Neuronal stem cell (in vitro differentiated cells): Measurements from ENCODE around the gene CEP192.

ENCODE experiments used
- DNase-seq: peaks from one replicate; pipeline ENCODE4 v3.0.0-alpha.2; 2013; ENCODE audit warnings: low spot score
- H2AFZ ChIP-seq: one replicate; pipeline ENCODE4 v1.6.1; 2013; ENCODE audit warnings: mild to moderate bottlenecking, low read length, inconsistent platforms
- H2AK5ac ChIP-seq: 2 replicates; pipeline ENCODE4 v1.6.1; 2013; ENCODE audit warnings: low read depth, mild to moderate bottlenecking, inconsistent platforms, low read length, moderate library complexity, mixed read lengths
- H2BK120ac ChIP-seq: 2 replicates; pipeline ENCODE4 v1.6.1; 2013; ENCODE audit warnings: low read depth, mild to moderate bottlenecking, inconsistent platforms, low read length, moderate library complexity, mixed read lengths
- H2BK12ac ChIP-seq: one replicate; pipeline ENCODE4 v1.6.1; 2013; ENCODE audit warnings: low read length, inconsistent platforms
- H2BK15ac ChIP-seq: 2 replicates; pipeline ENCODE4 v1.6.1; 2013; ENCODE audit warnings: mild to moderate bottlenecking, low read length, inconsistent platforms, mixed read lengths
- H2BK5ac ChIP-seq: one replicate; pipeline ENCODE4 v1.6.1; 2013; ENCODE audit warnings: inconsistent platforms, mild to moderate bottlenecking, low read length, moderate library complexity
- H3K14ac ChIP-seq: one replicate; pipeline ENCODE4 v1.6.1; 2013; ENCODE audit warnings: low read length, inconsistent platforms
- H3K18ac ChIP-seq: 2 replicates; pipeline ENCODE4 v1.6.1; 2013; ENCODE audit warnings: low read length, inconsistent platforms
- H3K23ac ChIP-seq: 2 replicates; pipeline ENCODE4 v1.6.1; 2013; ENCODE audit warnings: low read depth, mild to moderate bottlenecking, mixed read lengths, low read length, inconsistent platforms; ENCODE audit not compliant: poor library complexity
- H3K27ac ChIP-seq: replicated peaks from 3 replicates; pipeline ENCODE4 v1.5.1; 2013; ENCODE audit warnings: low read length, inconsistent platforms
- H3K27me3 ChIP-seq, 3 experiments: 2 replicates each; pipeline ENCODE4 v1.6.1; 2013; ENCODE audit warnings: low read length in 3 of 3, mild to moderate bottlenecking in 2 of 3, inconsistent platforms in 1 of 3, low read depth in 1 of 3, mixed read lengths in 1 of 3, moderate library complexity in 1 of 3; ENCODE audit not compliant: control insufficient read depth in 3 of 3, insufficient read depth in 3 of 3
- H3K36me3 ChIP-seq, 2 donors: replicated peaks in 1 of 2; 2 replicates each; pipeline ENCODE4 v1.6.1; 2013; ENCODE audit warnings: low read length in 2 of 2; ENCODE audit not compliant: control insufficient read depth in 2 of 2, insufficient read depth in 2 of 2
- H3K4ac ChIP-seq: 2 replicates; pipeline ENCODE4 v1.6.1; 2013; ENCODE audit warnings: inconsistent platforms, mild to moderate bottlenecking, low read length, moderate library complexity
- H3K4me1 ChIP-seq, 2 donors: 1 replicate in 1 of 2; 2 replicates in 1 of 2; pipeline ENCODE4 v1.6.1; 2013; ENCODE audit warnings: low read length in 2 of 2, low read depth in 1 of 2; ENCODE audit not compliant: control insufficient read depth in 2 of 2, insufficient read depth in 1 of 2
- H3K4me2 ChIP-seq: one replicate; pipeline ENCODE4 v1.6.1; 2013; ENCODE audit warnings: mild to moderate bottlenecking, low read length, inconsistent platforms; ENCODE audit not compliant: insufficient read depth, poor library complexity, severe bottlenecking
- H3K4me3 ChIP-seq, 2 donors: 2 replicates each; pipeline ENCODE4 v1.5.1; 2013; ENCODE audit warnings: low read length in 2 of 2, mild to moderate bottlenecking in 2 of 2, inconsistent platforms in 1 of 2, moderate library complexity in 1 of 2
- H3K79me1 ChIP-seq: one replicate; pipeline ENCODE4 v1.6.1; 2013; ENCODE audit warnings: low read depth, mild to moderate bottlenecking, inconsistent platforms, low read length, moderate library complexity
- H3K9ac ChIP-seq: one replicate; pipeline ENCODE4 v1.6.1; 2013; ENCODE audit warnings: mild to moderate bottlenecking, low read depth, low read length, inconsistent platforms; ENCODE audit not compliant: poor library complexity
- H3K9me3 ChIP-seq, 2 donors: replicated peaks in 1 of 2; 2 replicates each; pipeline versions ENCODE3 to v1.6.1; 2013; ENCODE audit warnings: low read length in 2 of 2, mild to moderate bottlenecking in 2 of 2, inconsistent platforms in 1 of 2, low read depth in 1 of 2, mixed read lengths in 1 of 2, moderate library complexity in 1 of 2; ENCODE audit not compliant: control insufficient read depth in 2 of 2, insufficient read depth in 1 of 2
- H4K8ac ChIP-seq: one replicate; pipeline ENCODE4 v1.6.1; 2013; ENCODE audit warnings: low read depth, mild to moderate bottlenecking, inconsistent platforms, low read length, moderate library complexity
- H4K91ac ChIP-seq: one replicate; pipeline ENCODE4 v1.6.1; 2013; ENCODE audit warnings: low read length, low read depth, mild to moderate bottlenecking, inconsistent platforms; ENCODE audit not compliant: poor library complexity
- WGBS, 2 donors: extraction: QIAGEN DNeasy Blood & Tissue Kit; methylation state at CpG; one replicate each; pipeline ENCODE4 v1.1.7; 2013; ENCODE audit warnings: missing lambda C conversion rate in 2 of 2, mixed read lengths in 1 of 2; ENCODE audit not compliant: insufficient read length in 2 of 2, insufficient replicate concordance in 1 of 2; ENCODE audit errors: extremely low coverage in 2 of 2; 5-methylcytosine and 5-hydroxymethylcytosine counted together

CEP192 gene

DNA sequence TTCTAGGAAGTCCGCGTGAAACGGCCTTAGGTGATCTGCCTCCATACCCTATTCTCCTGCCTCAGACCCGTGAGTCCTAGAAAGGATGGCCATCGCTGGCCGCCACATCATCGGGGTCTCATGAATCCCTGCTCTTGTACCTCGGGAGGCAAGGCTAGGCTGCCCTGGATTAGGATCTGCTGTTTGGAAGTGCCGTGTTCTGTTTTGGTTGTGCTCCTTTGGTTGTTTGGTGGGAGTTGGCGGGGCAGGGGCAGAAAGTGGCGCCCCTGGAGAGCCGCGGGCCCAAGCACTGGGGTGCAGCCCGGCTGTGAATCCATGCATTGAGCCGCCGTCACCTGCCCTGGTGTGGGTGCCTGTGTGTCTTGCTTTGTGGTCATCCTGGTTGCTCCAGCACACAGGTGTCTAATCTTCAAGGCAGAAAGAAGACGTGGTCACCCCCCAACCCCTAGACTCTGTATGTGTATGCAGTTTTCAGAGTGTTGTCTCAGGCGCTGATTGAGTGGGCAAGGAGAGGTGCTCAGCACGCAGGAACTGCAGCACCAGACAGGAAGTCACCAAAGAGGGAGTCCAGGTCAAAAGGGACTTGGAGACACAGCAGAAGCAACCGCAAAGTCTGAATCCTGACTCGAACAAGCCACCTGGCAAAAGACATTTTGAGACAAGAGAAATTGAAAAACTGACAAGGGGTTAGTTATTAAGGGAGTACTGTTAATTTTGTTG is 147.4 kb downstream of the CEP192 start:
- no peak overlapping the region for H3K23ac ChIP-seq
- H3K79me1 ChIP-seq, result no peaks in the 10 kb centered on the region
- peaks cover 0 to 3% of the 10 kb centered on the region in 2 donors for H3K4me1 ChIP-seq
- H2AK5ac ChIP-seq, result no peak overlapping the region
- no peak overlapping the region for H3K4ac ChIP-seq
- H3K9ac ChIP-seq, result no peak overlapping the region
- H3K9me3 ChIP-seq, result peaks cover 0 to 2% of the 10 kb centered on the region in 2 donors
- H3K36me3 ChIP-seq, result no peaks in the 10 kb centered on the region
- H2AFZ ChIP-seq, result no peak overlapping the region
- H2BK12ac ChIP-seq, result no peak overlapping the region
- no peak overlapping the region for H3K4me2 ChIP-seq
- H2BK120ac ChIP-seq, result no peak overlapping the region
- no peak overlapping the region for H3K27ac ChIP-seq
- no peak overlapping the region for H2BK15ac ChIP-seq
- H3K27me3 ChIP-seq, result no peaks in the 10 kb centered on the region
- no peak overlapping the region for H3K14ac ChIP-seq
- no peak overlapping the region for H2BK5ac ChIP-seq
- no peak overlapping the region for H3K18ac ChIP-seq
- no CpG with 5 or more reads among the region's 21 CpGs for WGBS, 2 donors
- H4K91ac ChIP-seq, result no peak overlapping the region
- H4K8ac ChIP-seq, result no peak overlapping the region
- no peak for DNase-seq
- H3K4me3 ChIP-seq, result no peak overlapping the region

DNA sequence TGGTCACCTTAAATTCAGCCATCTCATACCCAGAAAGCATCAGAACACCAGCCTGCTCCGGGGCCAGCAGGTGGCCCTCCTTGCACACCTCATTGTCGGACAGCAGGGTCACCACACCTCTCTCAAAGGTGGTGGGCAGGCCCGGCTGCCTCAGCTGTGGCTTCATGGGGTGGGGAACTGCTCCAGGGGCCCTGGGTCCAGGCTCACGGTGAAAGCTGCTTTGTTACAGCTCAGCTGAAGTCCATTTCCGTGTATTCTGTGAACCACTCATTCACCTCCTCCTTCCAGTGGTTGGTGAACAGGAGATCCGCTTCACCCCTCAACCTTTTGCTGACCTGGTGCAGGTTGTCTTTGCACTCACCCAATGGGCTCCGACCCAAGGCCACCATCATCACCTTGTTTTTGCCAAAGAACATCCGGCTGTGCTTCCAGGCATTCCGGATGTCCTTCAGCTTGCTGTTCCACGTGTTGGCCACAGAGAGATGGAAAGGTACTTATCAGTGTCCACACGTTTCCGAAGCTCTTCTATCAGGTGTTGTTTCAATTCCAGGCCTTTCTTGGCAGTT is 148.8 kb downstream of the CEP192 start:
- H3K4me2 ChIP-seq, result no peak overlapping the region
- no peak overlapping the region for H2BK5ac ChIP-seq
- DNase-seq, result no peak

DNA sequence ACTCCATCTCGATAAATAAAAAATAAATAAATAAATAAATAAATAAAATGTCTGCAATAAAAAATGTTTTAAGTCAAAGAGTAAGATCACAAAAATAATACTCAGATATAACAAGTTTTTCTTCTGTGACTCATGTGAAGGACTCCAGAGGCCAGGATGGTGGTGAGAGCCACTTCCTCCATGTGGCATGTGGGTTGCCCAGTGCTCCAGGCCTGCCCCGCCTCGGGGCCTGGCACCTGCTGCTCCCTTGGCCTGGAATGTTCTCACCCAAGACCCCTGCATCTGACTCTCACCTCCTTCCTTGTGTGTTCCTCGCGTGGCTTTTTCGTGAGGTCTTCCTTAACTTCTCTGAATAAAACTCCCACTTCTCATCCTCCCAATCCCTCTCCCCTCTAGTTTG is 150.0 kb downstream of the CEP192 start:
- Histone ChIP-seq H3K79me1 (no peaks in the 10 kb centered on the region), H2BK120ac (no peak overlapping the region), H3K14ac (no peak overlapping the region), H4K91ac (no peak overlapping the region), H3K4me2 (no peak overlapping the region), H2BK12ac (no peak overlapping the region), H3K4ac (no peak overlapping the region), H4K8ac (no peak overlapping the region), H3K9ac (no peak overlapping the region), H2BK5ac (no peak overlapping the region), H3K9me3 (peaks cover 2 to 4% of the 10 kb centered on the region in 2 donors), H3K4me1 (no peaks in the 10 kb centered on the region), H3K27ac (no peak overlapping the region), H3K23ac (no peak overlapping the region), H3K27me3 (no peaks in the 10 kb centered on the region), H3K36me3 (no peaks in the 10 kb centered on the region), H3K18ac (no peak overlapping the region), H2BK15ac (no peak overlapping the region), H3K4me3 (no peak overlapping the region), H2AFZ (no peak overlapping the region), H2AK5ac (no peak overlapping the region)
- no CpG with 5 or more reads among the region's 6 CpGs for WGBS, 2 donors
- DNase-seq, result no peak

More for the DNA sequence above, 148.8 kb downstream of the CEP192 start:
- H3K4me1 ChIP-seq, result peaks cover 0 to 3% of the 10 kb centered on the region in 2 donors
- H3K79me1 ChIP-seq, result no peaks in the 10 kb centered on the region
- peak overlapping the region; percentile 31 for H3K23ac ChIP-seq
- no peak overlapping the region for H3K27ac ChIP-seq
- H2BK120ac ChIP-seq, result no peak overlapping the region
- no peak overlapping the region for H3K4me3 ChIP-seq
- no peak overlapping the region for H2BK15ac ChIP-seq
- no peak overlapping the region for H3K18ac ChIP-seq
- H2BK12ac ChIP-seq, result no peak overlapping the region
- H3K14ac ChIP-seq, result no peak overlapping the region
- no peak overlapping the region for H2AK5ac ChIP-seq
- H4K91ac ChIP-seq, result no peak overlapping the region
- H3K9ac ChIP-seq, result no peak overlapping the region
- no peak overlapping the region for H4K8ac ChIP-seq
- H3K9me3 ChIP-seq, result peaks cover 2 to 4% of the 10 kb centered on the region in 2 donors
- no peak overlapping the region for H2AFZ ChIP-seq
- H3K27me3 ChIP-seq, result no peaks in the 10 kb centered on the region
- H3K36me3 ChIP-seq, result no peaks in the 10 kb centered on the region
- no CpG with 5 or more reads among the region's 12 CpGs for WGBS, 2 donors
- H3K4ac ChIP-seq, result no peak overlapping the region

DNA sequence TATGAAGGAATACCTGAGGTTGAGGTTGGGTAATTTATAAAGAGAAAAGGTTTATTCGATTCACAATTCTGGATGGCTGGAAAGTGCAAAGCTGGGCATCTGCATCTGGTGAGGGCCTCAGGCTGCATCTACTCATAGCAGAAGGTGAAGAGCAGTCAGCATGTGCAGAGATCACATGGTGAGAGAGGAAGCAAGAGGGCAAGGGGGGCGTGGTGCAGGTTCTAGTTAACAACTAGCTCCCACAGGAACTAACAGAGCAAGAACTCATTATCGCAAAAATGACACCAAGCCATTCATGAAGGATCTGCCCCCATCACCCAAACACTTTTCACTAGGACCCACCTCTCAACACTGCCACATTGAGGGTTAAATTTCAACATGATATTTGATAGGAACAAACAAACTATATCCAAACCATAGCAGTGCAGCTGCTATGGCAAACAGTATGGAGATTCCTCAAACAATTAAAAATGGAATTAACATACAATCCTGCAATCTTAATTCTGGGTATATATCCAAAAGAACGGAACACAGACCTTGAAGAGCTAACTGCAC is 154.6 kb downstream of the CEP192 start:
- no peaks in the 10 kb centered on the region for H3K79me1 ChIP-seq
- DNase-seq, result no peak
- H4K8ac ChIP-seq, result peak overlapping the region; percentile 43
- no peaks in the 10 kb centered on the region for H3K27me3 ChIP-seq
- H3K4me1 ChIP-seq, result no peaks in the 10 kb centered on the region
- no peak overlapping the region for H2BK15ac ChIP-seq
- no peak overlapping the region for H3K4ac ChIP-seq
- H2AFZ ChIP-seq, result no peak overlapping the region
- H4K91ac ChIP-seq, result no peak overlapping the region
- no peak overlapping the region for H3K9ac ChIP-seq
- no peak overlapping the region for H3K4me3 ChIP-seq
- no CpG with 5 or more reads among the region's 4 CpGs for WGBS, 2 donors
- peaks cover 0 to 4% of the 10 kb centered on the region in 2 donors for H3K9me3 ChIP-seq
- no peak overlapping the region for H2BK5ac ChIP-seq
- peak overlapping the region; percentile 80 for H3K23ac ChIP-seq
- H3K4me2 ChIP-seq, result no peak overlapping the region
- H2BK12ac ChIP-seq, result no peak overlapping the region
- H2AK5ac ChIP-seq, result no peak overlapping the region
- H3K36me3 ChIP-seq, result no peaks in the 10 kb centered on the region
- H3K14ac ChIP-seq, result no peak overlapping the region
- H3K27ac ChIP-seq, result no peak overlapping the region
- no peak overlapping the region for H3K18ac ChIP-seq
- no peak overlapping the region for H2BK120ac ChIP-seq
